Neutrophil (primary cell): Measurements from ENCODE around the gene ADH5.
"Not testable (repeated sequence)": the region's sequence is repeated elsewhere in the genome, so short reads cannot be mapped to it uniquely, and the experiment has no call there.

Source experiments
- H3K27ac ChIP-seq: fragments of 200-600 bp; sonication (generic); 2 replicates; pipeline ENCODE4 v1.5.1; 2016; ENCODE audit warnings: mild to moderate bottlenecking, moderate library complexity
- H3K27me3 ChIP-seq: fragments of 200-600 bp; sonication (generic); 2 replicates; pipeline ENCODE4 v1.6.0; 2016; ENCODE audit warnings: mild to moderate bottlenecking
- H3K36me3 ChIP-seq: fragments of 200-600 bp; sonication (generic); 2 replicates; pipeline ENCODE4 v1.5.1; 2017
- H3K4me1 ChIP-seq, 2 experiments: fragments of 200-600 bp in 1 of 2; sonication (generic) in 1 of 2; 1 replicate in 1 of 2; 2 replicates in 1 of 2; pipeline versions ENCODE4 v1.5.1 to v1.6.1; 2013 to 2016; ENCODE audit warnings: low read depth in 1 of 2, low read length in 1 of 2, mild to moderate bottlenecking in 1 of 2, moderate library complexity in 1 of 2; ENCODE audit not compliant: control insufficient read depth in 1 of 2, insufficient read depth in 1 of 2
- H3K4me3 ChIP-seq, 2 experiments: fragments of 200-600 bp in 1 of 2; sonication (generic) in 1 of 2; 1 replicate in 1 of 2; 2 replicates in 1 of 2; pipeline ENCODE4 v1.5.1; 2013 to 2016; ENCODE audit warnings: low read depth in 1 of 2, low read length in 1 of 2, mild to moderate bottlenecking in 1 of 2, moderate library complexity in 1 of 2
- H3K9me3 ChIP-seq: fragments of 200-600 bp; sonication (generic); 2 replicates; pipeline ENCODE4 v1.5.1; 2016
- TF ChIP-seq, protein P1 (sequence below): fragments of 200-600 bp; sonication (generic); IDR thresholded peaks from 2 replicates; pipeline ENCODE4 v1.5.1; 2016; ENCODE audit warnings: antibody characterized with exemption

The ADH5 gene

DNA sequence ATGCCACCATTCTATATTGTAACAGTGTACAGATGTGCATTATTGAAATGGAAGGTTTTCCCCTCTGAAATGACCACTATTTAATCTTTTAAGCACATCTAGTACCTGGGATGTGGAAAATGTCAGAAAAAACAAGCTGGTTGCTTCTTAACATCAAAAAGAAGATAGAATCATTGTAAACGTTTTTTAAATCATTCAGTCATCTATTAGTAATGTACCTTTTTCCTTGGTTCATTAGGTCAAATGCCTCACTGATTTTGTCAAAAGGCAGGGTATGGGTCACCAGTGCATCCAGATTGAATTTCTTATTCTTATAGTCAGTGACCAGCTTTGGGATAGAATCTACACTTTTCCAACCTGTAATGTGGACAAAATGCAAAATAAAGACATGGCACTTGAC lies 37.8 kb upstream of the ADH5 start:
- TF ChIP-seq, protein P1, sequence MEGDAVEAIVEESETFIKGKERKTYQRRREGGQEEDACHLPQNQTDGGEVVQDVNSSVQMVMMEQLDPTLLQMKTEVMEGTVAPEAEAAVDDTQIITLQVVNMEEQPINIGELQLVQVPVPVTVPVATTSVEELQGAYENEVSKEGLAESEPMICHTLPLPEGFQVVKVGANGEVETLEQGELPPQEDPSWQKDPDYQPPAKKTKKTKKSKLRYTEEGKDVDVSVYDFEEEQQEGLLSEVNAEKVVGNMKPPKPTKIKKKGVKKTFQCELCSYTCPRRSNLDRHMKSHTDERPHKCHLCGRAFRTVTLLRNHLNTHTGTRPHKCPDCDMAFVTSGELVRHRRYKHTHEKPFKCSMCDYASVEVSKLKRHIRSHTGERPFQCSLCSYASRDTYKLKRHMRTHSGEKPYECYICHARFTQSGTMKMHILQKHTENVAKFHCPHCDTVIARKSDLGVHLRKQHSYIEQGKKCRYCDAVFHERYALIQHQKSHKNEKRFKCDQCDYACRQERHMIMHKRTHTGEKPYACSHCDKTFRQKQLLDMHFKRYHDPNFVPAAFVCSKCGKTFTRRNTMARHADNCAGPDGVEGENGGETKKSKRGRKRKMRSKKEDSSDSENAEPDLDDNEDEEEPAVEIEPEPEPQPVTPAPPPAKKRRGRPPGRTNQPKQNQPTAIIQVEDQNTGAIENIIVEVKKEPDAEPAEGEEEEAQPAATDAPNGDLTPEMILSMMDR = no peak
- Histone ChIP-seq H3K27me3 (no peaks in the 10 kb centered on the region), H3K4me3 (no peak overlapping the region), H3K36me3 (no peaks in the 10 kb centered on the region), H3K27ac (no peak overlapping the region), H3K4me1 (no peaks in the 10 kb centered on the region), H3K9me3 (no peaks in the 10 kb centered on the region)

DNA sequence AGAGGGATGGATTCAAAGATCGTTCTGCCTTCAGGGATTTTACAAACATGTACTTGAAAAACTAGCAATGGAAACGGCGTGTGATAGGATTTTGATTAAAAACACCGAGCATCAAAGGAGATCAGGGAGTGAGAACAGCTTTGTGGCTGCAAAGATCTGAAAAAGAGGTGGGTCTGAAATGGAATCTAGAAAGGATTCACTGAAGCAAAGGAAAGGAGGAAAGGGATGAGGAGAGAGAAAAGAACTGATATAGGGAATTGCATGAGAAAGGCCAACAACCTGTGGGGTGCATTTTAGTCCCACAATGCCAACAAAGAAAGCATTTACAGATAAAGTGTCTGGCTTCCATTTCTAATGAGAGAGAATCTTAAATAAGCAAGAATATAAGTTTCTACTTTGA lies 32.4 kb upstream of the ADH5 start:
- Histone ChIP-seq H3K4me3 (no peak overlapping the region), H3K27ac (no peak overlapping the region), H3K36me3 (no peaks in the 10 kb centered on the region), H3K4me1 (no peaks in the 10 kb centered on the region), H3K9me3 (no peaks in the 10 kb centered on the region), H3K27me3 (no peaks in the 10 kb centered on the region)
- TF ChIP-seq, protein P1 = no peak

DNA sequence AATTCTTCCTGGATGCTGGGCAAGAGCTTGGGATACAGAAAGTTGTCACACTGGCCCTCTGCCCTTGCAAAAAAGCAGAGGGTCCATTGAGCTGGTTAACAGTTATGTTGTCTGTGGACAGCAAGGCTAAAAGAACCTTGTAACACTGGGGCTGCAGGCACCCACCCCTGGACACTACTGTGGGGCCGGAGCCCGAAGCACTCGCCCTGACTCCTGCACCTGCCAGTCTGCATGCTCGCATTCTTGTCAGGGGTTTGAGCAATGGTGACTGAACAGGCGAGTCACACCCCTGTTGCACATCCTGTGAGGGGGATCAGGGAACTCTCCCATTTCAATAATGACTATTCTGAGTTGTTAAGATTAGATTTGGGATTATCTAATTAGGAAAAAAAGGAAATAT lies 31.9 kb upstream of the ADH5 start:
- Histone ChIP-seq H3K27ac (no peak overlapping the region), H3K4me1 (no peaks in the 10 kb centered on the region), H3K36me3 (no peaks in the 10 kb centered on the region), H3K27me3 (no peaks in the 10 kb centered on the region), H3K4me3 (no peak overlapping the region), H3K9me3 (no peaks in the 10 kb centered on the region)
- TF ChIP-seq, protein P1 = no peak

DNA sequence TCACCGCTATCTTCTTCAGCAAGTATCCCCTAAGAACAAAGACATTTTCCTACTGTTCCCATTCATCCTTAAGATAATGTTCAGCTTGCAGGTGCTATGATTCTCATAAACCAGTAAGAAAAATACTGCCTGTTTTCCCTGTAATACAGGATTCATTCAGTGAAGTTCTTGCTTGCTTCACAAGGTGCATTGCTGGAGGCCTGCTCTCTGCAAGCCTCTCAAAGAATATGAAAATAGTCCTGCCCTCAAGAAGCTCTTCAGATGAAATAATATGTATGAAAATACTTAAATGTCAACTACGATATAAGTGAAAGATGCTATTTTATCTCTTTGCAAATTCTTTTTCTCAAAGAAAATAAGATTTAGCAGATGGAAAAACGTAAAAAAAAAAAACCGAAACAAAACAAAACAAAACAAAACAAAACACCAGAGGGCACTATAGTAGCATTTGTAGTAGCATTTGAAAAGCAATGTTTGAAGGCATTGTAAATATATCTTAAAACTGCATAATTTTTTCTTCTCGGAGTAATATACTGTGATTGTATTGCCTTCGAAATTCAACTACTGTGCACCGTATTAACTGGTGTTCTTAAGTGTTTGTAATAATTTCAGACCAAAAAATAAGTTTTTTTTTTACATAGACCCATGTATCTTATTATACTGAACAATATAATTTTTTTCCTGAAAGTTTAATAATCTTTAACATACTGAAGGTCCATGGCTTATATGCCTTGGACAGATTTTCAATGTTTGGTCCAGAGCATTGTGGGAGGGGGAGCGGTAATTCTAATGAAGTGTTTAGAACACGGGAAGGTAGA lies 29.5 kb upstream of the ADH5 start:
- TF ChIP-seq, protein P1 = no peak
- H3K9me3 ChIP-seq = no peaks in the 10 kb centered on the region
- H3K36me3 ChIP-seq = no peaks in the 10 kb centered on the region
- H3K4me3 ChIP-seq = no peak overlapping the region
- H3K4me1 ChIP-seq = no peaks in the 10 kb centered on the region
- H3K27ac ChIP-seq = no peak overlapping the region
- no peaks in the 10 kb centered on the region for H3K27me3 ChIP-seq

DNA sequence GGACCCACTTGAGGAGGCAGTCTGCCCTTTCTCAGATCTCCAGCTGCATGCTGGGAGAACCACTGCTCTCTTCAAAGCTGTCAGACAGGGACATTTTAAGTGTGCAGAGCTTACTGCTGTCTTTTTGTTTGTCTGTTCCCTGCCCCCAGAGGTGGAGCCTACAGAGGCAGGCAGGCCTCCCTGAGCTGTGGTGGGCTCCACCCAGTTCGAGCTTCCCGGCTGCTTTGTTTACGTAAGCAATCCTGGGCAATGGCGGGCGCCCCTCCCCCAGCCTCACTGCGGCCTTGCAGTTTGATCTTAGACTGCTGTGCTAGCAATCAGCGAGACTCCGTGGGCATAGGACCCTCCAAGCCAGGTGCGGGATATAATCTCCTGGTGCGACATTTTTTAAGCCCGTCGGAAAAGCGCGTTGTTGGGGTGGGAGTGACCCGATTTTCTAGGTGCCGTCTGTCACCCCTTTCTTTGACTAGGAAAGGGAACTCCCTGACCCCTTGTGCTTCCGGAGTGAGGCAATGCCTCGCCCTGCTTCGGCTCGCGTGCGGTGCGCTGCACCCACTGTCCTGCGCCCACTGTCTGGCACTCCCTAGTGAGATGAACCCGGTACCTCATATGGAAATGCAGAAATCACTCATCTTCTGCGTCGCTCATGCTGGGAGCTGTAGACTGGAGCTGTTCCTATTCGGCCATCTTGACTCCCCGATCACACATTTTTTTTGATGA lies 28.7 kb upstream of the ADH5 start:
- H3K9me3 ChIP-seq, H3K36me3 ChIP-seq, H3K27me3 ChIP-seq, H3K4me1 ChIP-seq, H3K4me3 ChIP-seq, H3K27ac ChIP-seq: not testable (repeated sequence)

DNA sequence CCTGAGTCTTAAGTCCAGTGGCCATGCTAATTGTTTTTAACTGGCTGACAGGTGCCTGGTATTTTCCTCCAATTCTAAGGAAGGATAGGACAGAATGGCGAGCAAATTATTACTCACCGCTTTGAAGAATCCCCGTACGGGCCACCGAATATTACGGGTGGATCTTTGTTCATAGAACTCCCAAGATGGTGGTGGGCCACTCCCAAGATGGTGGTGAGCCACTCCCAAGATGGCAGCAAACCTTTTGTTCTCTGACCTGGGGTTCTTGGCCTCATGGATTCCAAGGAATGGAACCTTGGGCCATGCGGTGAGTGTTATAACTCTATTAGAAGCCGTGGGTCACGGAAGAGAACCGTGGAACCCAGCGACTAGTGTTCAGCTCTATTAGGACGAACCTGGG lies 20.7 kb upstream of the ADH5 start:
- not testable (repeated sequence) for H3K4me3 ChIP-seq, H3K36me3 ChIP-seq, H3K27me3 ChIP-seq, H3K9me3 ChIP-seq, H3K27ac ChIP-seq, H3K4me1 ChIP-seq
